WTC11 (cell line): ENCODE results near the gene PGPEP1.

Source experiments
- FOXJ3 ChIP-seq: sonication (generic); formaldehyde crosslinking; IDR thresholded peaks from 2 replicates; pipeline ENCODE4 v1.9.0; 2021; ENCODE audit warnings: missing genetic modification reagents, mild to moderate bottlenecking, borderline replicate concordance
- ZNF232 ChIP-seq: sonication (generic); formaldehyde crosslinking; IDR thresholded peaks from 2 replicates; pipeline ENCODE4 v1.8.0; 2022; ENCODE audit warnings: mild to moderate bottlenecking, missing genetic modification reagents
- TF ChIP-seq, protein P1 (sequence below): sonication (generic); formaldehyde crosslinking; IDR thresholded peaks from 2 replicates; pipeline ENCODE4 v1.8.1; 2023; ENCODE audit warnings: mild to moderate bottlenecking, missing genetic modification reagents, moderate library complexity
- TF ChIP-seq, protein P2 (sequence below): sonication (generic); formaldehyde crosslinking; IDR thresholded peaks from 2 replicates; pipeline ENCODE4 v1.8.1; 2022; ENCODE audit warnings: mild to moderate bottlenecking, missing genetic modification reagents, moderate library complexity, borderline replicate concordance
- TF ChIP-seq, protein P3 (sequence below): fragments of 200-600 bp; IDR thresholded peaks from 2 replicates; pipeline ENCODE4 v1.8.0; 2022; ENCODE audit warnings: antibody characterized with exemption
- TF ChIP-seq, protein P4 (sequence below): sonication (generic); formaldehyde crosslinking; IDR thresholded peaks from 2 replicates; pipeline ENCODE4 v1.8.0; 2022; ENCODE audit warnings: mild to moderate bottlenecking, missing genetic modification reagents

DNA sequence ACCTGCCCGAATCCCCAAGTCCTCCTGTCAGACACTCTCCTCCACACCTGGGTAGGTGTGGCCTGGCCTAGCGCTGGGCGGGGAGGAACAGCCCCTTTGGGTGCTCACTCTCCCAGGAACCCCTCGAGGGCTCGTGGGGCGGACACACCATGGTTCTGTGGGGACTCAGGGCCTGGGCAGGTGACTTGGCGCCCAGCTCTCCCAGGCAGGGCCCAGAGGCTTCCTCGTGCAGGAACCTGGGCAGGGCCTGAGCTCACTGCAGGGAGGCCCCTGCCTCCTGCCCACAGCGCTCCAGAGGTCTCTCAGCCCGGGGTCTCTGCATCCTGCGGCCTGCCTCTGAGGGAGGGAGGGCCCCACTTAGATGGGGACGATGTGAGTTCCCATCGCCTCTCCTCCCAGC lies 29.4 kb upstream of the PGPEP1 start:
- TF ChIP-seq, protein P1, sequence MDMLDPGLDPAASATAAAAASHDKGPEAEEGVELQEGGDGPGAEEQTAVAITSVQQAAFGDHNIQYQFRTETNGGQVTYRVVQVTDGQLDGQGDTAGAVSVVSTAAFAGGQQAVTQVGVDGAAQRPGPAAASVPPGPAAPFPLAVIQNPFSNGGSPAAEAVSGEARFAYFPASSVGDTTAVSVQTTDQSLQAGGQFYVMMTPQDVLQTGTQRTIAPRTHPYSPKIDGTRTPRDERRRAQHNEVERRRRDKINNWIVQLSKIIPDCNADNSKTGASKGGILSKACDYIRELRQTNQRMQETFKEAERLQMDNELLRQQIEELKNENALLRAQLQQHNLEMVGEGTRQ = no peak
- TF ChIP-seq, protein P2, sequence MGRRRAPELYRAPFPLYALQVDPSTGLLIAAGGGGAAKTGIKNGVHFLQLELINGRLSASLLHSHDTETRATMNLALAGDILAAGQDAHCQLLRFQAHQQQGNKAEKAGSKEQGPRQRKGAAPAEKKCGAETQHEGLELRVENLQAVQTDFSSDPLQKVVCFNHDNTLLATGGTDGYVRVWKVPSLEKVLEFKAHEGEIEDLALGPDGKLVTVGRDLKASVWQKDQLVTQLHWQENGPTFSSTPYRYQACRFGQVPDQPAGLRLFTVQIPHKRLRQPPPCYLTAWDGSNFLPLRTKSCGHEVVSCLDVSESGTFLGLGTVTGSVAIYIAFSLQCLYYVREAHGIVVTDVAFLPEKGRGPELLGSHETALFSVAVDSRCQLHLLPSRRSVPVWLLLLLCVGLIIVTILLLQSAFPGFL (CRISPR knock-in tag) = no peak
- TF ChIP-seq, protein P3, sequence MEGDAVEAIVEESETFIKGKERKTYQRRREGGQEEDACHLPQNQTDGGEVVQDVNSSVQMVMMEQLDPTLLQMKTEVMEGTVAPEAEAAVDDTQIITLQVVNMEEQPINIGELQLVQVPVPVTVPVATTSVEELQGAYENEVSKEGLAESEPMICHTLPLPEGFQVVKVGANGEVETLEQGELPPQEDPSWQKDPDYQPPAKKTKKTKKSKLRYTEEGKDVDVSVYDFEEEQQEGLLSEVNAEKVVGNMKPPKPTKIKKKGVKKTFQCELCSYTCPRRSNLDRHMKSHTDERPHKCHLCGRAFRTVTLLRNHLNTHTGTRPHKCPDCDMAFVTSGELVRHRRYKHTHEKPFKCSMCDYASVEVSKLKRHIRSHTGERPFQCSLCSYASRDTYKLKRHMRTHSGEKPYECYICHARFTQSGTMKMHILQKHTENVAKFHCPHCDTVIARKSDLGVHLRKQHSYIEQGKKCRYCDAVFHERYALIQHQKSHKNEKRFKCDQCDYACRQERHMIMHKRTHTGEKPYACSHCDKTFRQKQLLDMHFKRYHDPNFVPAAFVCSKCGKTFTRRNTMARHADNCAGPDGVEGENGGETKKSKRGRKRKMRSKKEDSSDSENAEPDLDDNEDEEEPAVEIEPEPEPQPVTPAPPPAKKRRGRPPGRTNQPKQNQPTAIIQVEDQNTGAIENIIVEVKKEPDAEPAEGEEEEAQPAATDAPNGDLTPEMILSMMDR = no peak
- TF ChIP-seq ZNF232 (CRISPR knock-in tag) = no peak
- TF ChIP-seq, protein P4, sequence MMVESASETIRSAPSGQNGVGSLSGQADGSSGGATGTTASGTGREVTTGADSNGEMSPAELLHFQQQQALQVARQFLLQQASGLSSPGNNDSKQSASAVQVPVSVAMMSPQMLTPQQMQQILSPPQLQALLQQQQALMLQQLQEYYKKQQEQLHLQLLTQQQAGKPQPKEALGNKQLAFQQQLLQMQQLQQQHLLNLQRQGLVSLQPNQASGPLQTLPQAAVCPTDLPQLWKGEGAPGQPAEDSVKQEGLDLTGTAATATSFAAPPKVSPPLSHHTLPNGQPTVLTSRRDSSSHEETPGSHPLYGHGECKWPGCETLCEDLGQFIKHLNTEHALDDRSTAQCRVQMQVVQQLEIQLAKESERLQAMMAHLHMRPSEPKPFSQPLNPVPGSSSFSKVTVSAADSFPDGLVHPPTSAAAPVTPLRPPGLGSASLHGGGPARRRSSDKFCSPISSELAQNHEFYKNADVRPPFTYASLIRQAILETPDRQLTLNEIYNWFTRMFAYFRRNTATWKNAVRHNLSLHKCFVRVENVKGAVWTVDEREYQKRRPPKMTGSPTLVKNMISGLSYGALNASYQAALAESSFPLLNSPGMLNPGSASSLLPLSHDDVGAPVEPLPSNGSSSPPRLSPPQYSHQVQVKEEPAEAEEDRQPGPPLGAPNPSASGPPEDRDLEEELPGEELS (CRISPR knock-in tag) = no peak
- TF ChIP-seq FOXJ3 = no peak
